ENCODE measurements around the gene SLC8A1.

The SLC8A1 gene

DNA sequence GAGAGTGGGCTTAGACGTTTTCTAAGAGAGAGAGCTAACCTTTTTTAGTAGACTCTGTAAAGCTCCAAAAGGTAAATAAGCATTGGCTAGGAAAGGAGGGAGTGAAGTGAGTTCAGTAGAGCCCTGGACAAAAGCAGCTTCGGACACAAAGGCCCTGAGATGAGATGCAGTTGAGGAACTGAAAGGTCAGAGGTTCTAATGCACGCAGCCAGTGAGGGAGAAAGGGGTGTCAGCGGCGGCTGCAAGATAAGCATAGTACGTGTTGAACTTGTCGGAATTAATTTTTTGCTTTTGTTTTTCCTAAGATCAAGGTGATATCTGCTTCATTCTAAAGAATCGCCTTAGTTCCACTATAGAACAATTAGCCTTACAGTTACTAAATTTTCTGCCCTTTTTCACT lies 11.2 kb upstream of the SLC8A1 start:
- H3K4me3 ChIP-seq (replicated peaks; ENCODE audit: low read depth, low read length), result no peak overlapping the region
- no peak for TF ChIP-seq CTCF (IDR thresholded peaks at IDR 0.05; ENCODE audit: low read depth, low read length, missing control alignments)
- DNase-seq (ENCODE audit: extremely low read depth, low read depth), result no peak

- TF ChIP-seq CTCF (IDR thresholded peaks at IDR 0.05; ENCODE audit: low read depth, low read length, missing control alignments), result no peak
- DNase-seq (ENCODE audit: extremely low read depth, low read depth), result no peak
- H3K4me3 ChIP-seq (replicated peaks; ENCODE audit: low read depth, low read length), result no peak overlapping the region
Measured at GRCh38 chr2:40458271-40458794, 6.4 kb upstream of the SLC8A1 start.

DNA sequence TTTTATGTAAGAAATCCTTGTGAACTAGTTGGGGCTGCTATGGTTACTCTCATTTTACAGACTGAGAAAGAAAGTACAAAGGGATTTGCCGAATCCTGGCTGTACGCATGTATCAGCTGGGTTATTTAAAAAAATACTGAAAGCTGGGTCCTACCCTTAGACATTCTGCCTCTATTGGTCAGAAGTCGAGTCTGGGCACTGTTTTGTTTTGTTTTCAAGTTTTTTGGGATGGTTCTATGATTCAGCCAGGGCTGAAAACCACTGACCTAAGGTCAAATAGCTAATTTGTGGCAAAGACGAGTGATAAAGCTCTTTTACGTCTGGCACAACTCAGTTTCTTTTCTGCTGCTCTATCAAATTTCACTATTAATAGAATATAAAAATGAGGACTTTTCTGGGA lies 5.9 kb upstream of the SLC8A1 start:
- no peak for TF ChIP-seq CTCF (IDR thresholded peaks at IDR 0.05; ENCODE audit: low read depth, low read length, missing control alignments)
- H3K4me3 ChIP-seq (replicated peaks; ENCODE audit: low read depth, low read length), result no peak overlapping the region
- DNase-seq (ENCODE audit: extremely low read depth, low read depth), result no peak

DNA sequence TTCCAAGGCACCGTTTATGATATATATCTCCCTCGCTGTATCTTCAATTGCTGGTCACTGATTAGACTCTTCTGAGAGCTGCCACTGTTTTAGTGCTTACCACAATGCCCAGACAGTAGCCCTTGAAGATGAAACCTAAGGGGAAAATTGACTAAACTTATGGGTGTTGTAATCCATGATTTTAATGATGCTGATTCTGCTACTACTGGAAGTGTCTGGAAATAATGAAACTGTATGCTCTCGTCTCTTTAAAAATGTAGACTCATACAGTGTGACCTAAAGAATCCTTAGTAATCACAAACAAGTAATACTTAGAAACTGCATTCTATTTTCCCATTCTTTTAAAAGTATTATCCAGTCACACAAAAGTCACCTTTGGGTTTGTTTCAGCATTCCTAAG lies 5.5 kb upstream of the SLC8A1 start:
- no peak for DNase-seq (ENCODE audit: extremely low read depth, low read depth)
- no peak for TF ChIP-seq CTCF (IDR thresholded peaks at IDR 0.05; ENCODE audit: low read depth, low read length, missing control alignments)
- no peak overlapping the region for H3K4me3 ChIP-seq (replicated peaks; ENCODE audit: low read depth, low read length)

GRCh38 chr2:40456926-40457325 lies 5.0 kb upstream of the SLC8A1 start:
- TF ChIP-seq CTCF (IDR thresholded peaks at IDR 0.05; ENCODE audit: low read depth, low read length, missing control alignments), result no peak

DNA sequence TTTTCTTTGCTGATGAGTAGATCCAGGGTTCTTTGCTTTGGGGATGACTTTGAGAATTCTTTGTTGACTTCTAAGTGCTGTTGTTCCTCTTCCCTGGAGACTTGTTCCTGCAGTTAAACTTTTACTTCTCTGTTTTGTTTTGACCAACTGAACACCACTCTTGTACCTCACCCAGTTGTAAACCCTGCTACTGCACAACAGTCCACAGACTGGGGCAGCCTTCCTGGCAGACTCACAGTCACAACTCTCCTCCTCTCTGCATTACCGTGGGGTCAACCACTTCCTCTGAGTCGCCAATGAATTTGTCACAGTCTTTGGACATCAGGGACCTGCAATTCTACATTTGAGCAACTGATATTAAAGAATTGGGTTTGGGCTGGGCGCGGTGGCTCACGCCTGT lies 3.8 kb upstream of the SLC8A1 start:
- no peak overlapping the region for H3K4me3 ChIP-seq (replicated peaks; ENCODE audit: low read depth, low read length)
- no peak for TF ChIP-seq CTCF (IDR thresholded peaks at IDR 0.05; ENCODE audit: low read depth, low read length, missing control alignments)
- no peak for DNase-seq (ENCODE audit: extremely low read depth, low read depth)

More at GRCh38 chr2:40456926-40457325, 5.0 kb upstream of the SLC8A1 start:
- no peak for DNase-seq (ENCODE audit: extremely low read depth, low read depth)
- H3K4me3 ChIP-seq (replicated peaks; ENCODE audit: low read depth, low read length), result no peak overlapping the region

DNA sequence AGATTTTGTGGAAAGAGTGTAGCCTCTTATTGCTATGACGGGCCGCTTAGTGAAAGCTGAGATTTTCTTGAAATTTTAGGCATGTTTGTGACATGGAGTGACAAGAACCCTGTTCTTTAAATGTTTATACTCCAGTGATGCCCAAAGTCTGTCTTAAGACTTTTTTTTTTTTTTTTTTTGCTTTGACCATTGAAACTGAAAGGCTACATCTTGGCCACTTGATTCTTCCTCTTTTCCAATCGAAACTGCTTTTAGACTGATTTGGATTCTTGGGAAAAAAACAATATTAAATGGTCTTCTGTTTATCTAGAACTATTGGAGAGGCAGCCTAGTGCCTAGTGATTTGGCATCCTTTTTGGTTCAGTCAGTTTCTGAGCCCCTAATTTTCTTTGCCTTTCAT lies 2.4 kb upstream of the SLC8A1 start:
- H3K4me3 ChIP-seq (replicated peaks; ENCODE audit: low read depth, low read length), result no peak overlapping the region
- TF ChIP-seq CTCF (IDR thresholded peaks at IDR 0.05; ENCODE audit: low read depth, low read length, missing control alignments), result no peak

More for the DNA sequence above, 2.4 kb upstream of the SLC8A1 start:
- no peak for DNase-seq (ENCODE audit: extremely low read depth, low read depth)

All from HFF-Myc (cell line).